SH-SY5Y (cell line): ENCODE measurements around the gene NPEPL1.

ENCODE experiments used
- GATA2 ChIP-seq: IDR thresholded peaks from 2 replicates; pipeline ENCODE4 v1.6.1; 2011; ENCODE audit warnings: mild to moderate bottlenecking, low read depth, low read length
- GATA3 ChIP-seq: IDR thresholded peaks from 2 replicates; pipeline ENCODE4 v1.6.1; 2011; ENCODE audit warnings: low read depth, mild to moderate bottlenecking, low read length, moderate library complexity

- no peak for TF ChIP-seq GATA2
- TF ChIP-seq GATA3: no peak
Measured at GRCh38 chr20:58696411-58696961, 3.9 kb downstream of the NPEPL1 start.
